Erythroblast (primary cell): ENCODE results near the gene RNF38.

ENCODE experiments used
- GATA1 ChIP-seq: IDR thresholded peaks from 2 replicates; pipeline ENCODE4 v1.6.1; 2011; ENCODE audit warnings: low read depth, mild to moderate bottlenecking, control low read depth, low read length, moderate library complexity
- POLR2A ChIP-seq: IDR thresholded peaks from 2 replicates; pipeline ENCODE4 v1.6.1; 2011; ENCODE audit warnings: mild to moderate bottlenecking, low read length

DNA sequence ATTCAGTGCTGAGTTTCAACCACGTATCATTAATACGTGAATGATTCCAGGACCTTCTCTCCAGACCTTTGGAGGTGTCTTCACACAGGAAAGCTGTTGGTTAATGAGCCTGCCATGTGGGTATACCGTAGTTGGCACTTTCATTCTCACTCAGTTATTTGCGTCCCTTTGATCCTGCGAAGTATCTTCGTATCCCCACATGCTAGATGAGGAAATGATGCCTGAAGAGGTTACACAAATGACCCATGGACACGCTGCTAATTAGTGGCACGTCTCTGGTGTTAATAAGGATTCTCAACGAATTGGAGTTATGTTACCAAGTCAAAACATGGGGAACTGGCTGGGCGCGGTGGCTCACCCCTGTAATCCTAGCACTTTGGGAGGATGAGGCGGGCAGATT lies 76.1 kb downstream of the RNF38 start:
- TF ChIP-seq POLR2A (no peak), GATA1 (no peak)
